ENCODE measurements around the gene GOLGA3. TPM values are rescaled to one million over a fixed set of nuclear protein-coding genes. Genes with fewer than 3 reads are reported as not detected.

GOLGA3 gene
- total and polyA plus RNA-seq, 9 of the 15 experiments (the other 6 are each of a cell fraction or from before 2014, with no cell fraction given), result 1.9 to 48.1 (median 18.4) TPM

DNA sequence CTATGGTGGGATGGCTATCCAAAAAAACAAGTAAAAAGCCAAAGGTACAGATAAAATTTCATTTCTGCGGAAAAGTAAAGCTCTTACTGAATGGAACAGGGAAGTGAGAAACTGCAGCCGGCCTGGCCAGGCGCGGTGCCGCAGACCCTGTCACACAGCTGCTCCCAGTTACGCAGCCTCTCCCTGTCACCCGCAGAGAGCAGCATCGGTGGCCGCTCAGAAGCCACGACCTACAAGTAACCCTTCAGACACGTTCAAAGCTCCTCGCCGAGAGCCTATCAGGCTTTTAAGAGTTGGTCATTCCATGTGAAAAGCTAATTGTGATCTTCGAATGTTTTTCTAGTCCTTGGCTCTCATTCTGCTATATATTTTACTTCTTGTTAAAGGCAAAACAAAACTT lies 56.1 kb downstream of the GOLGA3 start:
- Histone ChIP-seq H3K79me2 (ENCODE audit: control insufficient read depth, insufficient read depth, low read length) (no peaks in the 10 kb centered on the region), H2AFZ (ENCODE audit: low read depth, low read length) (no peak overlapping the region), H3K4me2 (ENCODE audit: insufficient read depth, low read length) (no peak overlapping the region), H3K27me3 (ENCODE audit: control insufficient read depth in 2 of 2, insufficient read depth in 2 of 2, low read length in 2 of 2) (no peaks in the 10 kb centered on the region), H3K4me1 (replicated peaks in 1 of 2; ENCODE audit: control insufficient read depth in 2 of 2, insufficient read depth in 2 of 2, low read length in 2 of 2) (peaks cover 2 to 19% of the 10 kb centered on the region in 2 experiments; a peak in 4 of 5 replicates), H3K9me3 (replicated peaks; ENCODE audit: control insufficient read depth, insufficient read depth, low read depth, low read length) (no peaks in the 10 kb centered on the region), H3K9ac (ENCODE audit: insufficient read depth in 1 of 2, low read depth in 2 of 2, low read length in 2 of 2) (no peak overlapping the region), H4K20me1 (replicated peaks; ENCODE audit: control insufficient read depth, insufficient read depth, low read length) (no peaks in the 10 kb centered on the region), H3K27ac (ENCODE audit: extremely low read depth, low read depth, low read length) (no peak overlapping the region), H3K4me3 (no peak overlapping the region), H3K9me1 (ENCODE audit: control insufficient read depth, insufficient read depth, low read length) (no peaks in the 10 kb centered on the region), H3K36me3 (ENCODE audit: control insufficient read depth, insufficient read depth, low read length) (peaks cover 67% of the 10 kb centered on the region)
- TSS peak; percentile 43 for BruUV-seq (replicated peaks)
- no peak for ATAC-seq
- ChIA-PET CTCF (ENCODE audit: low intra/inter-chr PET ratio) (no interaction called here), POLR2A (interaction anchor here (0.7 kb wide), 1 partner anchor 357 kb away, joined by 3 read pairs; the partner anchor contains the start of gene ZNF891)
- no peak for DNase-seq (ENCODE audit: extremely low read depth in 1 of 4, low spot score in 3 of 4)
- TF ChIP-seq LARP7 (IDR thresholded peaks at IDR 0.05), result no peak
- no peak for TF ChIP-seq ZC3H8 (IDR thresholded peaks at IDR 0.05)
- no peak for TF ChIP-seq MECOM (CRISPR knock-in tag; IDR thresholded peaks at IDR 0.05)
- TF ChIP-seq JUN (IDR thresholded peaks at IDR 0.05; ENCODE audit: borderline replicate concordance, low read depth, low read length), result no peak
- TF ChIP-seq JUN (CRISPR knock-in tag; IDR thresholded peaks at IDR 0.05; ENCODE audit: borderline replicate concordance), result no peak
- TF ChIP-seq PHF8 (IDR thresholded peaks at IDR 0.05; ENCODE audit: borderline replicate concordance, low read length), result no peak
- no peak for TF ChIP-seq HIVEP1 (CRISPR knock-in tag; IDR thresholded peaks at IDR 0.05)
- in situ Hi-C loops (cut with MboI), result no loop called here
- no peak for FAIRE-seq
- intact Hi-C loops (cut with micrococcal nuclease), result no loop called here
- WGBS (ENCODE audit: insufficient coverage, low coverage, missing lambda C conversion rate), result 82% methylated on average over 13 of the region's 14 CpGs
